GM19324 (cell line): Measurements from ENCODE around the gene BICDL1.
"Not testable (repeated sequence)": the region's sequence is repeated elsewhere in the genome, so short reads cannot be mapped to it uniquely, and the experiment has no call there.

Source experiments
- ATAC-seq: cut with Tn5 transposase; IDR thresholded peaks from one replicate; pipeline ENCODE4 v1.9.1; 2021; ENCODE audit warnings: mild to moderate bottlenecking, moderate library complexity; ENCODE audit not compliant: unreplicated experiment, low FRiP score

The BICDL1 gene

DNA sequence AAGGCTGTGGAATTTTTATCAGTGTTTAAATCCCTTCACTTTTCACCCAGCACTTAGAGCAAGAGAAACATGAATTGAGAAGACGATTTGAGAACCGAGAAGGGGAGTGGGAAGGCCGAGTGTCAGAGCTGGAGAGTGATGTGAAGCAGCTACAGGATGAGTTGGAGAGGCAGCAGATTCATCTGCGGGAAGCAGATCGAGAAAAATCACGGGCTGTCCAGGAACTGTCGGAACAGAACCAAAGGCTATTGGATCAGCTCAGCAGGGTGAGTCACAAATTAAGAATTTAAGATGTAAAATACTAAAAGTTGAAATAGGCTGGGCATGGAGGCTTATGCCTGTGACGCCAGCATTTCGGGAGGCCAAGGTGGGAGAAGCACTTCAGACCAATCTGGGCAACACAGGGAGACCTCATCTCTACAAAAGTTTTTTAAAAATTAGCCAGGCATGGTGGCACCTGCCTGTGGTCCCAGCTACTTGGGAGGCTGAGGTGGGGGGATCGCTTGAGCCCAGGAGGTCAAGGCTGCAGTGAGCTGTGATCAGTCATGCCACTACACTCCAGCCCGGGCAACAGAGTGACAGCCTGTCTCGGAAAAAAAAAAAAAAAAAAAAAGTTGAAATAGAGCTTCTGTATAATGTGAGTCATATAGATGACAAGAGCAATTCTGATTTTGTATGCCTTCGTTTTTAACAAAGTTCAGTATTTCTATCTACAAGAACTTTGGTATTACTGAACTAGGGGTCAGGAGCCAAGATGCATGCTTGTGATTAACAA is 9.6 kb downstream of the BICDL1 start:
- no peak for ATAC-seq

DNA sequence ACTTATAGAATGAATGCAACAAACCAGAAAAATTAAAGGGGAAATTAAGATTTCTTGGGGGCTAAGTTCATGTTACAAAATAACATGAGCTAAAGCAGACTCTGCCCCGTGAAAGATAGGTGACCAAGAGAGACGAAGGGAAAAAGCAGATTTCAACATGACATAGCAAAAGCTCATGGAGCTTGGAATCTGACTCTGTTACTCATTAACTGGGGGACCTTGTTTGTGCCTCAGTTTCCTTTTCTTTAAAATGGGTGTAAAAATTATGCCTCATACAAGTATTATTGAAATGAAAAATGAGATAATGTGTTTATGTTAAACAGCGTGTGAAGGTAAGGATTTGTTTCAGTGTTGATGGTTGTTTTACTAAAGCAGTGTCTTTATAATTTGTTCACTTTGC is 11.5 kb downstream of the BICDL1 start:
- no peak for ATAC-seq

- ATAC-seq, result no peak
Measured at GRCh38 chr12:120006258-120006975, 17.4 kb downstream of the BICDL1 start.

DNA sequence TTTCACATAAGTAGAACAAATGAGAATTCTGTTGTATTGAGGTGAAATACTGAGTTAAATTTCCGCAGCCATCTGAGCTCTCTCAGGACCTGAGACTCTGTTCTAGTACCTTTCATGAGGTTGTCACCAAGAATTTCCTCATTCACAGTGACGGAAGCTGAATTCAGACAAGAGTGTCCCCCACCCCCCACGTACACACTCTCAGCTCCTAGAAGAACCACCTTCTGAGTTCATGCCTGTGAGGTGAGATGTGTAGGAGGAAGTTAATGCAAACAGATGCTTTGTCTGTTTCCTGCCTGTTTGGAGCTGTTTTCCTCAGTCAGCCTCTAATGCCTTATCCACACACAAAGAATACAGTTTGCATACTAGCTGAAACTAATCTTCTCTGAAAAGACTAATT is 18.2 kb downstream of the BICDL1 start:
- no peak for ATAC-seq

GRCh38 chr12:120010661-120011230 is 21.7 kb downstream of the BICDL1 start:
- ATAC-seq, result no peak

DNA sequence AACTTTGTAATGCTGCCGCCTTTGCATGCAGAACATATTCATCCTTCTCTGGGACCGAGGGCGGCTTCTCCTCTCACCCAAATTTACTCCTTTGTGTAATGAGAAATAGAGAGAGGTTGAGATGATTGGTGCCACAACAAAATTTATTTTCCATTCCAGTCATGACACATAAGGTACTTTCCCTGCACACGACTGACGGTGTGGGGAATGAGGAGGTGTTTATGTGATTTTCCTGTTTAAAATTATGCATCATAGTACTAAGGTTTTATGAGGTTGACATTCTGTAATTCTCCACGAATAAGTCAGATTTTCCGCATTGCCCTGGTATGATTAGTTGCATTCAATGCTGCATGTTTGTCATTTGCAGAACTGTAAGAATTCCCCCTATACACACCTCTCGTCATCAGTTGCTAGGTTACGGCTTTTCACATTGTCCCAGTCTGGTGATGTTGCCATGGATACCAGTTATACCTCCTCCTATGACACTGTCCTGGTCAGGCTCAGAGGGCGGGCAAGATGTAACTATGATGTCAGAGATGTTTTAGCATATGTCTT is 23.1 kb downstream of the BICDL1 start:
- ATAC-seq, result peak; percentile 69

- no peak for ATAC-seq
Measured at GRCh38 chr12:120013659-120014380, 24.8 kb downstream of the BICDL1 start.

DNA sequence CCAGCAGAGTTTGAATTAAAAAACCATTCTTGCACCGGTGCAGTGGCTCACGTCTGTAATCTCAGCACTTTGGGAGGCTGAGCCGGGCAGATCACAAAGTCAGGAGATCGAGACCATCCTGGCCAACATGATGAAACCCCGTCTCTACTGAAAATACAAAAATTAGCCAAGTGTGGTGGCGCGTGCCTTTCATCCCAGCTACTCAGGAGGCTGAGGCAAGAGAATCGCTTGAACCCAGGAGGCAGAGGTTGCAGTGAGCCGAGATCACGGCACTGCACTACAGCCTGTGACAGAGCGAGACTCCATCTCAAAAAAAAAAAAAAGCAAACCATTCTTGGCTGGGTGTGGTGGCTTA is 25.3 kb downstream of the BICDL1 start:
- not testable (repeated sequence) for ATAC-seq

DNA sequence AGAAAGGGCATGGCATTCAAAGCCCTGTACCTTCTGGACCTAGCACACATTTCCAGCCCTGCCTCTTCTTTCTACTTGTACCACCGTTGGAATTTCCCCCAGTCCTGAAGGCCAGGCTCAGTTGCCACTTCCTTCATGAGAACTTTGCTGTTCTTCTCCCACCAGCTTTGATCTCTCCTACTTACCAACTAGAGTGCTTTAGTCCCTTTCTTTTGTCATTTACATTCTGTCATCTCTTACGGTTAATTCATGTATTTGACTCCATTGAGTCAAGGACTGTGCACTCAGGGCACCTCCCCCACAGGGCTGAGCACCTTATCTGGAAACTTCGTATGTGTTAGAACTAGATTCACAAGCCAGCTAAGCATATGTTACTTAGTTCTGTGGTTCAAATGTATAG is 26.3 kb downstream of the BICDL1 start:
- ATAC-seq, result no peak

DNA sequence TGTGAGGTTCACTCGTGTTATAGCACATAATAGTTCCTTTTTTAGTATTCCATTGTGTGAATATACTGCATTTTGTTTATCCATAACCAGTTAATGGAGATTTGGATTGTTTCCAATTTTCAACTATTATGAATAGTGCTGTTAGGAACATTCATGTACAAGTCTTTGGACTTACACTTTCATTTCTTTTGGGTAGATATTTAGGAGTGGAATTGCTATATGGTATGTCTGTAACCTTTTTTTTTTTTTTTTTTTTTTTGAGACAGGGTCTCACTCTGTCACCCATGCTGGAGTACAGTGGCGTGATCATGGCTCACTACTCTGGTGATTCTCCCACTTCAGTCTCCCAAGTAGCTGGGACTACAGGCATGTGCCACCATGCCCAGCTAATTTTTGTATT is 27.2 kb downstream of the BICDL1 start:
- not testable (repeated sequence) for ATAC-seq

DNA sequence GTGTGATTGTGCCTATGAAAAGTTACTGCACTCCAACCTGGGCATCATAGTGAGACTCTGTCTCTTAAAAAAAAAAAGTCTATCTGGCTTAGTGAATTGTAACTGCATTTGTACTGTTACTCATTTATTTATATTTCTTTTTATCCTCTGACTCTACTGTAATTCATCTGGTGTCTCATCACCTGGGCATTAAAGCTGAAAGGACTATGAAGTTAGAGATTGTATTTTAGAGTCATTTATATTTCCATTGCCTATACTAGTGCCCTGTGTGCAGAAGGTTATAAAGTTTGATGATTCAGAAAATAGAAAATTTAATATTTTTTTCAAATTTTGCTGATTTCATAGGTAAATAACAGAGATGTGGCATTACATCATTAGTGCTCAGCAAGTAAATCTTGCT is 30.2 kb downstream of the BICDL1 start:
- no peak for ATAC-seq

DNA sequence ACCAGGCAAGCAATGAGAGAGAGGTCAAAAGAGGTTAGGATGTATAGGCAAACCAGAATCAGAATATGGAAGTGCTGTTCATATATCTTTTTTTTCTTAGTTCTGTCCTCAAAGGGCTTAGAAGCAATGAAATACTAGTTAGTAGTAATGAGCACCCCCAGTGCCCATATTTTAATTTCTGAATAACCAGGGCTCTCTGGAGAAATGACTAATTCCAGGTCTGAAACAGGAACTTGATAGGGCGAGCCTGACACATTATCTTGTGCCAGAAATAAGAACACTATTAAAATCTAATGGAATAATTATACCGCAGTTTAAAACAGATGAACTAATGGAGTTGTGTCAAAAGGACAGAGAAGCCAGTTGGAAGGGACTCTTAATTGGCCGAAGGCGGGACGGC is 30.9 kb downstream of the BICDL1 start:
- no peak for ATAC-seq

DNA sequence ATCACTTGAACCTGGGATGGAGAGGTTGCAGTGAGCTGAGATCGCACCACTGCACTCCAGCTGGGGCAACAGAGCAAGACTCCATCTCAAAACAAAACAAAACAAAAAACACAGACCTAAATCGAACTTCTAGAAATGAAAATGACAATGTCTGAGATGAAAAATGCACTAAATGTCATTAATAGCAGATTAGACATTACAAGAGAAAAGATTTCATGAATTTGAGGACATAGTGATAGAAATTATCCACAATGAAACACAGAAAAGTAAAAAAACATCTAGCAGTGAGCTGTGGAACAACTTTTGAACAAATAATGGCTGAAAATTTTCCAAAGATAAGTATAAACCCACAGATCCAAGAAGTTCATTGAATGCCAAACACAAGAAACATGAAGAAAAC is 35.2 kb downstream of the BICDL1 start:
- ATAC-seq, result no peak

- ATAC-seq, result no peak
Measured at GRCh38 chr12:120025640-120026039, 36.6 kb downstream of the BICDL1 start.

- no peak for ATAC-seq
Measured at GRCh38 chr12:120032242-120032641, 43.2 kb downstream of the BICDL1 start.

DNA sequence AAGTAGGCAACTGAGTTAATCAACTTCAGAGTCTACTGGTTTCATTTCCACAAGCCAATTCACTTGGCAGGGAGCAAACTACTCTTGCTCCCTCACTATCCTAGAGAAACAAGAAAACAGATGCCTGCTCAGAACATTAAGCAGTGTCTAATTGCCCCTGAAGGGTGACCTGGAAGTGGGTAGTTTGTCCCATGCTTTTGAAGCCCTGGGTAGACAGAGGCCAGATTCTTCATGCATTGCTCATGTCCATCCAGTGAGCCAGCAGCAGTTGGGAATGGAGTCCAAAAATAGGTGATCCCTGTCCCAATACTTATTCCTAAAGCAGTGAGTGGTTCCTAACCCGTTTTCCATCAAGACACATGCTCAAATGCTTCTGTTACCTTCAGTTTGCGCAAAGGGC is 48.8 kb downstream of the BICDL1 start:
- ATAC-seq, result no peak

GRCh38 chr12:120039711-120040110 is 50.7 kb downstream of the BICDL1 start:
- ATAC-seq, result no peak

- no peak for ATAC-seq
Measured at GRCh38 chr12:120041386-120042231, 52.6 kb downstream of the BICDL1 start.

DNA sequence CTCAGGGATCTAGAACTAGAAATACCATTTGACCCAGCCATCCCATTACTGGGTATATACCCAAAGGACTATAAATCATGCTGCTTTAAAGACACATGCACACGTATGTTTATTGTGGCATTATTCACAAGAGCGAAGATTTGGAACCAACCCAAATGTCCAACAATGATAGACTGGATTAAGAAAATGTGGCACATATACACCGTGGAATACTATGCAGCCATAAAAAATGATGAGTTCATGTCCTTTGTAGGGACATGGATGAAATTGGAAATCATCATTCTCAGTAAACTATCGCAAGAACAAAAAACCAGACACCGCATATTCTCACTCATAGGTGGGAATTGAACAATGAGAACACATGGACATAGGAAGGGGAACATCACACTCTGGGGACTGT is 56.3 kb downstream of the BICDL1 start:
- ATAC-seq, result not testable (repeated sequence)

DNA sequence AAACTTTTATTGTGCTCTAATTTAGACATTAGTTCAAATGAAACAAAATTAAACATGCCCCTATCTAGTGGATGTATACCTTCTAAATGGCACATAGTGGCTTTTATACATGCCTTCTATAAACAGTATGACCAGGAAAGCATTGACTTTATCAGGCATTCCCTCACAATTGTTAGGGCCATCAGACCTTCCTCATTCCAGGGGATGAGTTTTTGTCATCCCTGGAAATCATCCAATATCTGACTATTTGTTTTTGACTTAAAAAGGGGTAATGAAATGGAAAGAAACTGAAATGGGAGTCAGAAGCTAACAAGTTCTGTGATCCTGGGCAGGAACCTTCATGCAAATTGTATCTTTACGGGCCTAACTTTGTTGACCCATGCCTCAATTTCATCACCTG is 58.0 kb downstream of the BICDL1 start:
- ATAC-seq, result no peak
